ENCODE data around the gene HIGD2A.

Gene HIGD2A

DNA sequence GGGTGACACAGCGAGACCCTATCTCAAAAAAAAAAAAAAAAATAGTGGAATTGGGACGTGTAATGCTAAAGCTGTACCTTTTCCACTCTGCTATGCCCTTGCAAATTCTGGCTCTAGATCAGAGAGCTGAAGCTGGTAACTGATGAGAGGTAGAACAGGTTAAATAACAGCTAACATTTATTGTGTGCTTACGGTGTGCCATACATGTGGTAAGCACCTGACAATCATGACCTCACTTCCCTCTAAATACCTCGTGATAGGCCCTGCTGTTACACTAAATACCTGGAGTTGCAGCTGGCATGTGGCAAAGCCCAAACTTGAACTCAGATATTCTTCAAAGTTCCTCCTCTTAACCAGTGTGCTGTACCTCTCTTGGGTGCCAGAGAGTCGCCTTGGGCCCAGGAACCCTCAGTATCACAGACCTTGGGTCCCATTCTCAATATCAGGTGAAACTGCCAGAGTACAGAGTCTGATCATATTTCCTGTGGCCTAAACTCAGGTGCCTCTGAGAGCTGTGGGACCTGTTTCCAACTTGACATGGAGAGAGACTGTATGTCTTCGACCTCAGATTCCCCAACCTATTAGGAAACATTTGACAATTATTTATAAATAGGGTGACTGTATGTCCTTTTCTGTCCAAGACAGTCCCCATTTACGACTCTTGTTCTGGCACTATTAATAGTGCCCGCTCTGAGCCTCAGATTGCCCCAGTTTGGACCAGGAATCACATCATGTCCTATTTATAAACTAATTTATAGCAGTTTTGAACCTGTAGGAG, 18.4 kb upstream of the HIGD2A start:
- Histone ChIP-seq H3K9ac (ENCODE audit: low read length in 5 of 5) (no peak overlapping the region), H3K36me3 (ENCODE audit: control insufficient read depth in 5 of 5, insufficient read depth in 5 of 5, low read length in 5 of 5) (peaks cover 0 to 30% (median 15%) of the 10 kb centered on the region in 5 donors), H3K27ac (ENCODE audit: low read depth, low read length) (no peak overlapping the region), H3K4me1 (ENCODE audit: control insufficient read depth in 5 of 5, insufficient read depth in 5 of 5, low read length in 5 of 5) (peaks cover 3 to 25% (median 22%) of the 10 kb centered on the region in 5 donors), H3K9me3 (ENCODE audit: control insufficient read depth in 5 of 5, low read length in 5 of 5) (no peaks in the 10 kb centered on the region), H3K27me3 (ENCODE audit: control insufficient read depth in 5 of 5, insufficient read depth in 4 of 5, low read length in 5 of 5) (no peaks in the 10 kb centered on the region), H3K4me3 (ENCODE audit: low read depth in 1 of 5, low read length in 5 of 5) (no peak overlapping the region)

DNA sequence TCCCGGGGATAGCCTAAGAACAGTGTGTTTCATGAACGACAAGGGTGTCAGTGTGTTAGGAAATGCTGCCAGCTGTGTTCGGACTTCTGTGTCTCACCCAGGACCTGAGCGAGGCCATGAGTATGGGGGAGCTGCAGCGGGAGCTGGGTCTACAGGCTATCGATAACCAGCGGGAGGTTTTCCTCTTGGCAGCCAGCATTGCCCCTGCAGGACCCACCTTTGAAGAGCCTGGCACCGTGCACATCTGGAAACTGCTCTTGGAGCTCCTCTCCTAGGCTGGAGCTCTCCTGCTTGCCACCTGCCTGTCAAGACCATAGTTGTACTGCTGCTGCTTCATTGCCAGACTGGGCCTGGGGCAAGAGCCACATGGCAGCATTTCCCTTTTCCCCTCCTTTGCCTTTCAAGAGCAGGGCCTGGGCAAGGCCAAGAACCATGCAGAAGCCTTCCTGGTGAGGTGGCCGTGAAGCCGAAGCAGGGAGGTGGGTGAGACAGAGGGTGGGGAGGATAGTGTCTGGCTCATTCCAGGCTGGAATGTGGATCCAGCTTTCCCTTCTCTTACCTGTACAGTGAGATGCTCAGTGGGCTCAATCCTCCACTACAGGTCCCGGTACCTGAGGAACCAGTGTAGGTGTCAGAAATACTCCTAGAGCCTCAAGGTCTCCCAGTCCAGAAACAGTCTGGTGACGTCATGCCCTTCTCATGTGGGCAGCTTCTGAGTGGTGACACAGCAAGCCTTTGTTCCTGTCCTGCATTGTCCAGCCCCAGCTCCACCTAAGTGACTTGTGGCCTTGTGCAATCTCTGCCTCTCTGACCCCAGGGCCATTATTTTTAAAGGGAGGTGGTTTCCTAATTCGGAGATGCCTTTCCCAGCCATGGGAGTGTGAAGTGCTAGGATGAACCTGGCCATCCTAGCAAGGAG, 16.7 kb upstream of the HIGD2A start:
- H3K27ac ChIP-seq (ENCODE audit: low read depth, low read length): no peak overlapping the region
- H3K4me3 ChIP-seq (ENCODE audit: low read depth in 1 of 5, low read length in 5 of 5): no peak overlapping the region
- H3K9me3 ChIP-seq (ENCODE audit: control insufficient read depth in 5 of 5, low read length in 5 of 5): no peaks in the 10 kb centered on the region
- H3K4me1 ChIP-seq (ENCODE audit: control insufficient read depth in 5 of 5, insufficient read depth in 5 of 5, low read length in 5 of 5): peaks cover 3 to 11% (median 9%) of the 10 kb centered on the region in 5 donors
- H3K9ac ChIP-seq (ENCODE audit: low read length in 5 of 5): no peak overlapping the region
- peaks cover 0 to 30% (median 15%) of the 10 kb centered on the region in 5 donors for H3K36me3 ChIP-seq (ENCODE audit: control insufficient read depth in 5 of 5, insufficient read depth in 5 of 5, low read length in 5 of 5)
- no peaks in the 10 kb centered on the region for H3K27me3 ChIP-seq (ENCODE audit: control insufficient read depth in 5 of 5, insufficient read depth in 4 of 5, low read length in 5 of 5)

GRCh38 chr5:176373100-176373818, 15.3 kb upstream of the HIGD2A start:
- Histone ChIP-seq H3K9me3 (ENCODE audit: control insufficient read depth in 5 of 5, low read length in 5 of 5) (no peaks in the 10 kb centered on the region), H3K27ac (ENCODE audit: low read depth, low read length) (no peak overlapping the region), H3K36me3 (ENCODE audit: control insufficient read depth in 5 of 5, insufficient read depth in 5 of 5, low read length in 5 of 5) (peaks cover 0 to 22% (median 9%) of the 10 kb centered on the region in 5 donors), H3K4me3 (ENCODE audit: low read depth in 1 of 5, low read length in 5 of 5) (peak overlapping the region in 1 of 5 donors; percentile 3), H3K9ac (ENCODE audit: low read length in 5 of 5) (no peak overlapping the region), H3K4me1 (ENCODE audit: control insufficient read depth in 5 of 5, insufficient read depth in 5 of 5, low read length in 5 of 5) (peaks cover 3 to 11% (median 9%) of the 10 kb centered on the region in 5 donors), H3K27me3 (ENCODE audit: control insufficient read depth in 5 of 5, insufficient read depth in 4 of 5, low read length in 5 of 5) (no peaks in the 10 kb centered on the region)

DNA sequence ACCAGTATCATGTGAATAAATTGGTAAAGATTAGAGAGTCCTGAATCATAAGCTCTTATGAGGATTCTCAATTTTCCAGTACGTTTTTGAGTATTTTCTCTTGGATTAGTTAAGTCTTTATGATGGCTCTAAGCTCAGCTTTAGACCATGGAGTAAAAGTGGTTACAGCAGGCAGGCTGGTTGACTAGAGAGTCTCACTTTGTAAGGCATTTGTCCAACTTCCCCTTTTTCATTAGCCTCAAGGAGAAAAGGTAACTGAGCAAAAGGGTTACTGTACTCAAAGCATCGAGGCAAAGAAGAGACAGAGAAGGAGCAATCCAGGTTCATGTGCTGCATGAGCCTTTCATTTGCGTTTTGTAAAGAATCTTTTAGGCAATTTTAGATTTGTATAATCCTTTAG, 8.7 kb upstream of the HIGD2A start:
- no peak overlapping the region for H3K4me3 ChIP-seq (ENCODE audit: low read depth in 1 of 5, low read length in 5 of 5)
- H3K9me3 ChIP-seq (ENCODE audit: control insufficient read depth in 5 of 5, low read length in 5 of 5): no peaks in the 10 kb centered on the region
- H3K9ac ChIP-seq (ENCODE audit: low read length in 5 of 5): no peak overlapping the region
- H3K27ac ChIP-seq (ENCODE audit: low read depth, low read length): no peak overlapping the region
- H3K27me3 ChIP-seq (ENCODE audit: control insufficient read depth in 5 of 5, insufficient read depth in 4 of 5, low read length in 5 of 5): no peaks in the 10 kb centered on the region
- peaks cover 2 to 31% (median 28%) of the 10 kb centered on the region in 5 donors for H3K36me3 ChIP-seq (ENCODE audit: control insufficient read depth in 5 of 5, insufficient read depth in 5 of 5, low read length in 5 of 5)
- peaks cover 3 to 19% (median 12%) of the 10 kb centered on the region in 5 donors for H3K4me1 ChIP-seq (ENCODE audit: control insufficient read depth in 5 of 5, insufficient read depth in 5 of 5, low read length in 5 of 5)

- Histone ChIP-seq H3K36me3 (ENCODE audit: control insufficient read depth in 5 of 5, insufficient read depth in 5 of 5, low read length in 5 of 5) (peaks cover 2 to 38% (median 34%) of the 10 kb centered on the region in 5 donors), H3K4me1 (ENCODE audit: control insufficient read depth in 5 of 5, insufficient read depth in 5 of 5, low read length in 5 of 5) (peaks cover 3 to 19% (median 12%) of the 10 kb centered on the region in 5 donors), H3K4me3 (ENCODE audit: low read depth in 1 of 5, low read length in 5 of 5) (peak overlapping the region in 1 of 5 donors; percentile 26), H3K9ac (ENCODE audit: low read length in 5 of 5) (no peak overlapping the region), H3K27ac (ENCODE audit: low read depth, low read length) (no peak overlapping the region), H3K9me3 (ENCODE audit: control insufficient read depth in 5 of 5, low read length in 5 of 5) (no peaks in the 10 kb centered on the region), H3K27me3 (ENCODE audit: control insufficient read depth in 5 of 5, insufficient read depth in 4 of 5, low read length in 5 of 5) (no peaks in the 10 kb centered on the region)
These were observed 7.1 kb upstream of the HIGD2A start for GRCh38 chr5:176381423-176381822.

DNA sequence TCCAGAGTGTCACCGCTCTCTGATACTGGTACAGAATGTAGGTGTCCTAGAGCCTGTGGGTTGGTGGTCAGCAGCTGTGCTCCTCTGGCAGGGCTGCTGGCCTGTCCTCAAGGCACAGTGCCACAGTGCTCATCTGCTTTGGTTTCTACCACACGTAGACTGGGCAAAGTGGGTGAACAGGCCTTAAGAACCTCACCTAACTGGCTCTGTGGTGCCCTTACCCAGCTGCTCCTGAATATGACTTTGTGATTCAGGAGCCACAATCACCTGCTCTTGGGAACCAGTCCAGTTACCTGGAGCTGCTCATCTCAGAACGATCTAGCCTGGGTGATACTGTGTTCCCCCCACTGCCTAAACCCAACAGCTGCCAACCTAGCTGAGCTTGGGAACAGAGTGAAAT, 6.6 kb upstream of the HIGD2A start:
- peaks cover 2 to 38% (median 34%) of the 10 kb centered on the region in 5 donors for H3K36me3 ChIP-seq (ENCODE audit: control insufficient read depth in 5 of 5, insufficient read depth in 5 of 5, low read length in 5 of 5)
- H3K27me3 ChIP-seq (ENCODE audit: control insufficient read depth in 5 of 5, insufficient read depth in 4 of 5, low read length in 5 of 5): no peaks in the 10 kb centered on the region
- H3K9ac ChIP-seq (ENCODE audit: low read length in 5 of 5): no peak overlapping the region
- peaks cover 3 to 24% (median 13%) of the 10 kb centered on the region in 5 donors for H3K4me1 ChIP-seq (ENCODE audit: control insufficient read depth in 5 of 5, insufficient read depth in 5 of 5, low read length in 5 of 5)
- H3K9me3 ChIP-seq (ENCODE audit: control insufficient read depth in 5 of 5, low read length in 5 of 5): no peaks in the 10 kb centered on the region
- H3K4me3 ChIP-seq (ENCODE audit: low read depth in 1 of 5, low read length in 5 of 5): no peak overlapping the region
- no peak overlapping the region for H3K27ac ChIP-seq (ENCODE audit: low read depth, low read length)

DNA sequence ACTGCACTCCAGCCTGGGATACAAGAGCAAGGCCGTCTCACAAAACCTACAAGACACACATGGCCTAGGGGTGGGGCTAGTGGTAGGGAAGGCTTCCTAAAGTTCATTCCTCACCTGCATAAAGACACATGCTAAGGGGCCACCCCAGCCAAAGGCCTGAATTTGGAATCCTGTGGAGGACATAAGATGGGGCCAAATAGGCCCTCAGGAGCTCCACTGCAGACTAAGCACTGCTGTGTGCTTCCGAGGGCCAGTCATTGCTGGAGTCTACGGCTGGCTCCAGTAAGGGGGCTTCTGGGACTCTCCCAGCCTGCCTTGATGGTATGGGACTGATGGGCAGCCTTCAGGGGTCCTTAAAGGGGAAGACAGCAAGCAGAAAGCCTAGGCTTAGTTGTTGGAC, 5.8 kb upstream of the HIGD2A start:
- H3K4me3 ChIP-seq (ENCODE audit: low read depth in 1 of 5, low read length in 5 of 5): no peak overlapping the region
- no peak overlapping the region for H3K9ac ChIP-seq (ENCODE audit: low read length in 5 of 5)
- H3K27me3 ChIP-seq (ENCODE audit: control insufficient read depth in 5 of 5, insufficient read depth in 4 of 5, low read length in 5 of 5): no peaks in the 10 kb centered on the region
- peaks cover 2 to 38% (median 34%) of the 10 kb centered on the region in 5 donors for H3K36me3 ChIP-seq (ENCODE audit: control insufficient read depth in 5 of 5, insufficient read depth in 5 of 5, low read length in 5 of 5)
- H3K9me3 ChIP-seq (ENCODE audit: control insufficient read depth in 5 of 5, low read length in 5 of 5): no peaks in the 10 kb centered on the region
- H3K4me1 ChIP-seq (ENCODE audit: control insufficient read depth in 5 of 5, insufficient read depth in 5 of 5, low read length in 5 of 5): peaks cover 3 to 31% (median 20%) of the 10 kb centered on the region in 5 donors
- H3K27ac ChIP-seq (ENCODE audit: low read depth, low read length): no peak overlapping the region

- no peaks in the 10 kb centered on the region for H3K9me3 ChIP-seq (ENCODE audit: control insufficient read depth in 5 of 5, low read length in 5 of 5)
- no peak overlapping the region for H3K4me3 ChIP-seq (ENCODE audit: low read depth in 1 of 5, low read length in 5 of 5)
- peaks cover 3 to 37% (median 26%) of the 10 kb centered on the region in 5 donors for H3K4me1 ChIP-seq (ENCODE audit: control insufficient read depth in 5 of 5, insufficient read depth in 5 of 5, low read length in 5 of 5)
- peaks cover 2 to 38% (median 34%) of the 10 kb centered on the region in 5 donors for H3K36me3 ChIP-seq (ENCODE audit: control insufficient read depth in 5 of 5, insufficient read depth in 5 of 5, low read length in 5 of 5)
- H3K9ac ChIP-seq (ENCODE audit: low read length in 5 of 5): no peak overlapping the region
- no peak overlapping the region for H3K27ac ChIP-seq (ENCODE audit: low read depth, low read length)
- no peaks in the 10 kb centered on the region for H3K27me3 ChIP-seq (ENCODE audit: control insufficient read depth in 5 of 5, insufficient read depth in 4 of 5, low read length in 5 of 5)
These were observed 5.2 kb upstream of the HIGD2A start for GRCh38 chr5:176383248-176383905.

GRCh38 chr5:176383961-176384360, 4.6 kb upstream of the HIGD2A start:
- Histone ChIP-seq H3K27ac (ENCODE audit: low read depth, low read length) (no peak overlapping the region), H3K36me3 (ENCODE audit: control insufficient read depth in 5 of 5, insufficient read depth in 5 of 5, low read length in 5 of 5) (peaks cover 2 to 38% (median 34%) of the 10 kb centered on the region in 5 donors), H3K9ac (ENCODE audit: low read length in 5 of 5) (no peak overlapping the region), H3K27me3 (ENCODE audit: control insufficient read depth in 5 of 5, insufficient read depth in 4 of 5, low read length in 5 of 5) (no peaks in the 10 kb centered on the region), H3K4me1 (ENCODE audit: control insufficient read depth in 5 of 5, insufficient read depth in 5 of 5, low read length in 5 of 5) (peaks cover 5 to 37% (median 27%) of the 10 kb centered on the region in 5 donors), H3K4me3 (ENCODE audit: low read depth in 1 of 5, low read length in 5 of 5) (no peak overlapping the region), H3K9me3 (ENCODE audit: control insufficient read depth in 5 of 5, low read length in 5 of 5) (no peaks in the 10 kb centered on the region)

Measured in subcutaneous abdominal adipose tissue (tissue), 5 donors.